GM12872 (cell line): Measurements from ENCODE around the gene PTPRK.

ENCODE experiments used
- TF ChIP-seq, protein P1 (sequence below): IDR thresholded peaks from 3 replicates; pipeline ENCODE4 v1.5.1; 2011; ENCODE audit warnings: low read depth, mild to moderate bottlenecking, low read length, moderate library complexity; ENCODE audit not compliant: insufficient read depth

PTPRK gene

DNA sequence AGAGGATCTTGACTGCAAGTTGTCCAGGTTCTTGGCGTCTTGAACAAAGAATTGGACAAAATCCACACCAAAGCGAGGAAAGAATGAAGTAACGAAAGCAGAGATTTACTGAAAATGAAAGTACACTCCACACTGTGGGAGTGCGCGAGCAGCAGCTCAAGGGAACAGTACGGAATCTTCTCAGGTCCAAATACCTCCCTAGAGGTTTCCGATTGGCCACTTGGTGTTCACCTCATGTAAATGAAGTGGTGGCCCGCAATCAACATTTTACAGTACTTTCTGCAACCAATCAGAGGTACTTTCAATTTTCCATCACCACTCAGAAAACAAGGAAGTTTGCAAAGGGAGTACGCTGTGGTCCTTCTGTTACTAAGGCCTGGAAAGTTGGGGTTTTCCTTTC lies 122.4 kb downstream of the PTPRK start:
- TF ChIP-seq, protein P1, sequence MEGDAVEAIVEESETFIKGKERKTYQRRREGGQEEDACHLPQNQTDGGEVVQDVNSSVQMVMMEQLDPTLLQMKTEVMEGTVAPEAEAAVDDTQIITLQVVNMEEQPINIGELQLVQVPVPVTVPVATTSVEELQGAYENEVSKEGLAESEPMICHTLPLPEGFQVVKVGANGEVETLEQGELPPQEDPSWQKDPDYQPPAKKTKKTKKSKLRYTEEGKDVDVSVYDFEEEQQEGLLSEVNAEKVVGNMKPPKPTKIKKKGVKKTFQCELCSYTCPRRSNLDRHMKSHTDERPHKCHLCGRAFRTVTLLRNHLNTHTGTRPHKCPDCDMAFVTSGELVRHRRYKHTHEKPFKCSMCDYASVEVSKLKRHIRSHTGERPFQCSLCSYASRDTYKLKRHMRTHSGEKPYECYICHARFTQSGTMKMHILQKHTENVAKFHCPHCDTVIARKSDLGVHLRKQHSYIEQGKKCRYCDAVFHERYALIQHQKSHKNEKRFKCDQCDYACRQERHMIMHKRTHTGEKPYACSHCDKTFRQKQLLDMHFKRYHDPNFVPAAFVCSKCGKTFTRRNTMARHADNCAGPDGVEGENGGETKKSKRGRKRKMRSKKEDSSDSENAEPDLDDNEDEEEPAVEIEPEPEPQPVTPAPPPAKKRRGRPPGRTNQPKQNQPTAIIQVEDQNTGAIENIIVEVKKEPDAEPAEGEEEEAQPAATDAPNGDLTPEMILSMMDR: no peak

DNA sequence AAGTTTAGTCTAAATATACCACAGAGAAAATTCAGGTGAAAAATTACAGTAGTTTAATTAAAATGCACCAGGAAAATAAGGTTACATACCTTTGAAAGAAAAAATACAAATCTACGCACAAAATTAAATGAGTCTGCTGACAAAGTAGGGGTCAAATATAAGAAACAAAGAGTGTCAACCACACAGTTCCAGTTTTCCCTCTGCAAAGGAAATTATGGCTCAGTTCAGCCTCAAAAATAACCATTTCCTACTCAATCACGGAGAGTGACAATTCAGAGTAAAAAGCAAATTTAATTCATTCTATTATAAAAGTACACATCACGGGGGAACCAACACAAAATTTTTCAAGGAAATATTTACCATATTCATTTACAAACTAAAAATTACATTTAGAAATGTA lies 124.8 kb downstream of the PTPRK start:
- TF ChIP-seq, protein P1: no peak

DNA sequence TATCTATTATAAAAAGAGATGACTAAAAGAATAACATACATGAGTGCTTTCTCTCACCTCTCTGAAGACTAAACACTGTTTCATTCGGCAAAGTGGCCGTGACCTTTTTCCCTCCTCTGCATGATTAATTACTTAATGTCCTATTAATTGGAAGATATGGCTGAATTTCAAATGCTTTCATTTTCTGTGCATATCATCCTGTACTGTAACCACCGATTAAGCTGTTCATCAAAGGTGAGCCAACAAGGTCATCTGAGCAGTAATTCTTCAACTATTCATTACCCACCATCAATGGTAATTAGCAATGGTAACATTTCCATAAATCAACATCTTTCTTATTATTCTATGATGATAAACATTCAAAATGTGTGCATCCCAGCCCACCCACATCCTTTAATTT lies 125.2 kb downstream of the PTPRK start:
- TF ChIP-seq, protein P1: no peak

DNA sequence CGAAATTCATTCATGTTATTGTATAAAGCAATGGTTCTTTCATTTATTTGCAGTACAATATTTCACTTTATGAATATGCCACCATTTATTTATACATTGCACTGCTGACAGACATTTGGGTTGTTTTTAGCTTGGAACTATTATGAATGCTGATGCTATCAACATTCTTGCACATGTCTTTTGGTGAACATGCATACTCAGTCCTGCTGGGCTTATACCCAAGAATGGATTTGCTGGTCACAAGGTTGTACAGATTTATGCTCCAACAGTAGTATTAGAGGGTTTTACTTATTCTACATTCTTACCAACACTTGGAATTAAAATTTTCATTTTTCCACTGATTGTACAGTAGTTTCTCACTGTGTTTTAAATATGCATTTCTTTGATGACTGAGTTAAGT lies 126.2 kb downstream of the PTPRK start:
- TF ChIP-seq, protein P1: no peak

DNA sequence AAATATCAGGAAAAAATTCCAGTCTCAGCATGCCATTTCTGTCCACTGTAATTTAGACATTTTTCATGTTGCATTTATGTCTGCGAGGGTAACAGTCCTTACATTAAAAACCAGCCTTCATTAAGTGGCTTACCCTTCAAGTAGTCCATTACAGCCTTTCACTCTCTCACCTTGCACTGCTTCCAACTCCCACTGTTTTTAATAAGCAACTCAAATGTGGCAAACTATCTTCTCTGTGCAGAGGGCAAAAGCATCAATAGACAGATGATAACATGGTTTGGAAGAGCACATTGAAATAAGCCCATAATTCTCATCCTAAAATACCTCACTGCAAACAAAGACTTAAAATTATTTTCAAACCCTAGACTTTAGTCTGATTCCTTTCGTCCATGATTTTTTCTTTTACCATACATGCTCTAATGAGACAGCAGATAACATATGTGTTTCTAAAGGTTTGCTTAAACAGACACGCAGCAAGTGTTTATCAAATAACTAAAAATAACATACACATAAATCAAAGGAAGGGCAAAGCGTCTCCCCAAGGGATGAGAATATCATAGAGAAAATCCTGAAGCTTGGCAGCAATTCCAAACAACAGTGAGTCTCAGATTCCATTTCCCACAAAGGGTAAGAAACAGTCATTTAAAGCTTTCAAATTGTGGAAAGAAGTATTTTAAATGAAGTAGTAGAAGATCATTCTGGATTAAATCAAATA lies 130.4 kb downstream of the PTPRK start:
- TF ChIP-seq, protein P1: no peak

DNA sequence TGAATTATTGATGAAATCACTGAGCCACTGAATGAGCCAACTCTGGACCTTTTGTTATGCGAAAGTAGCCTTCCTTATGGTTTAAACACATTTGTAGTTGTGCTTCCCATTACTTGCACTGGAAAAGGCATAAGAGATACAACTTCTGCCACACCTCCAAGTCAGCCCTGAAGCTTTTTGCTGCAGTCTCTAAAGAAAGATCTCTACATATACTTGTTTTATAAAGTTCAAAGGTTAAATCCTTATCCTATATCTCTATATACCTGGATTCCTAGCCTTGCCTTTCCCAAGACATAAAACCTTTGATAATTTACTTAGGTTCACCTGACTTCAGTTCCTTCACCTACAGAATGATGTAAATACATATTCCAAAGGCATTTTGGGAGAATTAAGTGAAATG lies 132.0 kb downstream of the PTPRK start:
- TF ChIP-seq, protein P1: no peak

DNA sequence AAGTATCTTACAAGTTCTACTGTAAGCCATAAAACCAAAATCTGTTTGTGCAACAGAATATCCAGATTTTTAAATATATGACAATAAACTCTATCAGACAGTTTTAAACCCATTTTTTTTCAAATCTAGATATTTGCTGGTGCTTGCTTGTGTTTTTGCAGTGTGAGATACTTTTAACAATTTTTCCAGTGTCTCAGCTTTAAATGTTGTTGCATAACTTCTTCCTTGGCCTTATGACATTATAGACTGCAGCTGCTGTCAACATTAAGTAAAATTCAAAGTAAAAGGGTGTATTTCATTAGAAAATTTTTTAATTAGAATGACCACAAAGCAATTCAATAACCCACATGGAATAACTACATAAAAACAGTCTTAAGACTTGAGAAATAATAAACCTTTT lies 139.5 kb downstream of the PTPRK start:
- TF ChIP-seq, protein P1: no peak

DNA sequence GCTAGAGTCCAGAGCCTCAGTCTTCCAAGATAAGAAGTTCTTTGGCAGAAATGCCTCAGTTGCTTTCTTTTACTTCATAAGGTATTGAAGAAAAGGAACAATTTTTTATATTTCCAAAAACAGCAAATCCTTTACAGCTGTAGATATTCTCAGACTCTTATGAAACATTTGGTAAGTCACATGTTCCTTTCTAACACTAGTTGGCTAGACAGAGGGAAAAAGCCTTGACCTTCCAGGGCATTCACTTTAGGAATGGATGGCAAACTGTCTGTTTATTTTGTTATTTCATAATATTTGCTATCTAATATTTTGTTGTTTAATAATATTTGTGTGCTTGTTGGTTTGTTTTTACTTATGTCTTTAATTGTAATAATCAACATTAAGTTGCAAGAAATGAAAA lies 140.8 kb downstream of the PTPRK start:
- TF ChIP-seq, protein P1: no peak
